GM21825 (cell line): Measurements from ENCODE around the gene C1QTNF3.
"Not testable (repeated sequence)": the region's sequence is repeated elsewhere in the genome, so short reads cannot be mapped to it uniquely, and the experiment has no call there.

Source experiments
- ATAC-seq: cut with Tn5 transposase; IDR thresholded peaks from one replicate; pipeline ENCODE4 v1.9.1; 2021; ENCODE audit warnings: mild to moderate bottlenecking, moderate library complexity; ENCODE audit not compliant: unreplicated experiment

The C1QTNF3 gene

DNA sequence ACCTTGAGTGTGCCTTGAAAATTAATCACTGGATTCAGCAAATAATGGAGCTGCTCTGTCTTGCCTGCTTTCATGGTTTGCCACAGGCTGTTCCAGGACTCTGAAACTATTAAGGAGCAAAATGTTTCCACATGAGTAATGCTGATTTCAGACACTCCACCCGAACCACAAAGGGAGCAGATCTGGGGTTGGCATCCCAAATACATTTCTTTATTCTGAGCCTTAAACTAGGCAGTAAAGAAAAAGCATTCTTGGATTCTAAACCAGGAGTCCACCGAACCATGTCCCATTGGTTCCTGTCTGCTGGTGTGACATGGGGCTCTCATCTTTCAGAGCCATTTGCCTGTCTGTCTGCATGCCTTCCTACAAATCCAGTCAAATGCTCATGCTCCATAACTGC is 10.1 kb upstream of the C1QTNF3 start:
- ATAC-seq = no peak

DNA sequence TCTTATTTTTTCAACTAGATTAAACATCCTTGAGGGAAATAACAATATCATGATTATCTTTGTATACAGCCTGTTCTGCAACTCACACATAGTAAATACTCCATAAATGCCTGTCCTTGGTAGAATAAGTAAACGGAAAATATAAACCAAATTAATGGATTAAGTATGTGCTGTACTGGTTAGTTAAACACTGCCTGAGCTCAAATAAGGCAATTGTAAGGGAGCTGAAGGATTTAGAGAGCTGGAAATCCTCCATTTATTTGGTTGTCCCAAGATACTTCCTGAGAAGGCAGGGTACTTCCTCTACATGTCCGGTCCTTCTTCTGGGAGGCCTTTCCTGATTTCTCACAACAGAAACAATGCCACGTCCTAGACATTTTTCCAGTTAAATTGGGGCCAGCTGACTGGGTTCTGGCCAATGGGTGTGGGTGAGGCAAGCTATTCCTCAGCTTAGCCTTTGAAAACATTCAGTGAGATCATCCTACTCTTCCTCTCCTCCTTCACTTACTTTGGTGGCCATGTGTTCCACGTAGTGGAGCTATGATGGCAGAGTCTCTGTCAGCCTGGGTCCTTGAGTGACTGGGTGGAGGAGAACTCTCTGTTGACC is 8.5 kb upstream of the C1QTNF3 start:
- no peak for ATAC-seq

DNA sequence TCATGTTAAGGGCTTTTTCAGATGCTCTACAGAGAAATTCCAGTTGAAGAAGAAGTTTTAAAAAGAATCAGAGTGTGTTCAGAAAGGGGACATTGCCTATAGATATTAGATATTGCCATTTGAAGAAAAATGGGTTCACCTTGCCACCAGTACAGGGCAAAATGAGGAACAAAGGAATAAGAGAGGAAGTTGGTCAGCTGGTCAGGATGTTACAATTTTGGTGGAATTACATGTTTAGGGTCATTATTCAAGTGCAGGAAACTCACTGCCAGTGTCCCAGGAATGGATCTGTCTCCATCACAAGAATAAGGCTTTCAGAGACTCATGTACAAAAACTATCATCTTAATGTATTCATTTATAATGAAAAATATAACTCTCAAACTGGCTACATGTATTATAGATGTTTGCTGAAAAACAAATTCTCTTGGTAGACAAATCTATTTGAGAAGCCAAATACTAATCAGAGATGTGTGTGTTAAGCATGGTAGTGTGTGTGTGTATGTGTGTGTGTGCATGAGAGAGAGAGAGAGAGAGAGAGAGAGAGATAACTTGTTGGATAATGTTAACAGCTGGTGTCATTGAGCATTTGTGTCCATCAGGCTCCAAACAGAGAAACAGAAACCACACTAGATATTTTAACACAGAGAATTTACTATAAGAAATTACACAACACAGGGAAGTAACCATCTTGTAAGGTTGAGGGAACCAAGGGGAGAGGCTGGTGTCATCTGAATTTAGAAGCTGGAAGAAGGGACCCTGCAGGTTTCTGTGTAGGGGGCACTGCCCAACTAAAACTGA is 5.0 kb upstream of the C1QTNF3 start:
- ATAC-seq = no peak

DNA sequence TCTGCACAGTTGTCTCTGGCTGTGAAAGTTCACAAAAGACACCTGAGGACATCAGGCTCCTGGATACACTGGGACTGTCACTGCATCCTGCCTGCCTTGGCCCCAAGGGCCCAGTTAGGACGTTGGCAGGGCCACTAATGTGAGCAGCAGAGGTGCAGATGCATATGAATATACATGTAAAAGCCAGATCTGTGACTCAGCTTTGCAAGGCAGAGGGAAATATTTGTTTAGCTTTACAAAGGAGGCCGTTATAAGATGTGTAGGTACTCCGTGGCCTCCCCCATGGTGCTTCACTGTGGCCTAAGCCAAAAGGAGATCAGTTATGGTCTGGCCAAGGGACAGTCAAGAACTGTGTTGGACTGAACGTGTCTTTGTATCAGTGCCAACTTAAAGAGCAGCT is 4.1 kb upstream of the C1QTNF3 start:
- no peak for ATAC-seq

DNA sequence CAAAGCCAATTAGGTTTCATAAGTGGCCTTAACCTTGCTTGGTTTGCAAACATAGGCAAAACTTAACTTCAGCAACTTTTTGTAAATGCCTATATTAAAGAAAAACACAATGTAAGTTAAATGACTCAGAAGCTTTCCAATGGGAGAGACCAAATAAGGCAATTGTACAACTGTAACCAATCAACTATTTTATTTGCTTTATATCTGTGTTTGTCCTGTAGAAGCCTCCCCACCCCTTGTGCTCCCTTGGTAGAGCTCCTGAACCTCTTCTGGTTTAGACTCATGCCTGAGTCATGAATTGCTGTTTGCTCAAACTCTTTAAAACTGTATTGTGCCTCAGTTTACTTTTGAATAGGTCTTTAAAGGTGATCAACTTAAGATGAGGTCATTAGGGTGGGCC is 3.0 kb upstream of the C1QTNF3 start:
- no peak for ATAC-seq

DNA sequence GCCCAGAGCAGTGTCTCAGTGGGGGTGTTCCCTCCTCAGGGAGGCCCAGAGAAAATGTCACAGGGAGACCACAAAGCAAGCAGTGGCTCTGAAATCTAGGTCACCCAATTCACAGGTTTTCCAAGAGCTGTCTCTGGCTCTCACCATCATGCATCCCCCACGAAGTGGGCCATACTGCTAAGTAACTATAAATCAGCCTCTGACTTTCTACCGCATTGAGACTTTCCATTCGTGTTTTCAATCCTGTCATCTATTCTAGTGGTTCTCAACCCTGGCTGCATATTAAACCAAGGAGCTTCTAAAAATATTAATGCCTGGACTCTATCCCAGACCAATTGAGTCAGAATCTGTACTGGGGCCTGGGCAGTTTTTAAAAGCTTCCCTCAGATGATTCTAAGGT is 2.0 kb upstream of the C1QTNF3 start:
- ATAC-seq = no peak

DNA sequence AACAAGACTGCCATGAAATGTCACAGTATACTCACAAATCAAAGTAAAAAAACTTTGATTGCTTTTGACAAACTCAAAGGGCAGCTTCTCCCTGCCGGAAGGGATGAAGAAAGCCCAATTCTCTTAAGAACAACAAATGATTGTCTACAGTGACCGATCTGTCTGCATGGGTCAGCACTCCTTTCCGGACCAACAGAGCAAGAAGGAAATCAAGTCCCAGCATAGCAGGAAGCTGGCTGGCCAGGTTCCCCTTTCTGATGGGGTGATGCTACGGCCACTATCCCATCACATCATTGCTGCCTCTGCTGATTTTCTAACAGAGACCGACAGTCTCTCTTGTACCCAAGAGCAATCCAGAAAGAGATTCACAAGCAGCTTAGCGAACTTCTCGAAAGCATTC is 692 bp downstream of the C1QTNF3 start:
- no peak for ATAC-seq

DNA sequence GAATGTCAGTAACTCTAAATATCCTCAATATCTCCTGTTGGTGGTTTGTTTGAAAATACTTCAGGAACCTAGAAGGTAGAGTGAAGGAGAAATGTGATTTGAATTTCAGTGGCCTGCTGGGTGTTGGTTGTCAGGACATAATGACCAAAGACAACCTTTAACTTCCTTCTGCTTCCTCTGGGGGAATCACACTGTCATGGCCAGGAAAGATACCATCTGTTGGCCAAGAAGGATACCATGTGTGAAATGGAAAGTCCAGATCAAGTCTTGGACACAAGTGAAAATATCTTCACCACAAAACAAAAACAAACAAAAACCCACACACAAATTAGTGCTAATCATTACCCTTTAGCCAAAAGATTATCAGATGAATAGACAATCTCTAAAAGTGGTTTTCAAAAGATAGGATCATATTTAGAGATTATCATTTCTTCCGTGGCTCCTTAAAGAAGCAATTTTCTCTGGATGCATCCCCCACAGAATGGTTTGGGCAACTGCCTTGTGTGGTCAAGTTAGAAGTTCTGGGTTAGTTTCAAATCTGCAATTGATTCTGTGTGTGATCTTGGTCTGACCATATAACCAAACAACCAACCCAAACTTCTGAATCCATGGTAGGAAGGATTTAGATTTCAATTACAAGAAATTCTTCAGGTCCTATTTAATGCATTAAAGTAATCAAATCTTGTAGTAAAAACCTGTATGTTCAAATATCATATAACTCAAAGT is 1.6 kb downstream of the C1QTNF3 start:
- no peak for ATAC-seq

DNA sequence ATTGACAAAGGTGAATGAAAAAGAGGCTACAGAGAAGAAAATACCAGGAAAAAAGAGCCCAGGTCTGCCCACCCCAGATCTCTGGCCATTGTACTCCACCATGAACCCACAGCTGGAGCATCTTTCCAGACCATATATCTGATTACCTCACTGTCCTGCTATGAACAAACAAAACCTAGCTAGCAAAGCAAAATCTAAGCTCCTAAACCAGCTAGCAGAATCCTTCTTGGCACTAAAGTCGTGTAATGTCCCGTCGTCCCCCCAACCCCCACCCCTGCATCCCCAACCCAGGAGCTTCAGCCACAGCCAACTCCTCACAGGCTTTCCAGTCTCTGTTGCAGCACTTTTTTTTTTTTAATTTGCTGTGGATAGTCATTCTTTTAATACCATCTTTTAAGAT is 2.5 kb downstream of the C1QTNF3 start:
- ATAC-seq = no peak

DNA sequence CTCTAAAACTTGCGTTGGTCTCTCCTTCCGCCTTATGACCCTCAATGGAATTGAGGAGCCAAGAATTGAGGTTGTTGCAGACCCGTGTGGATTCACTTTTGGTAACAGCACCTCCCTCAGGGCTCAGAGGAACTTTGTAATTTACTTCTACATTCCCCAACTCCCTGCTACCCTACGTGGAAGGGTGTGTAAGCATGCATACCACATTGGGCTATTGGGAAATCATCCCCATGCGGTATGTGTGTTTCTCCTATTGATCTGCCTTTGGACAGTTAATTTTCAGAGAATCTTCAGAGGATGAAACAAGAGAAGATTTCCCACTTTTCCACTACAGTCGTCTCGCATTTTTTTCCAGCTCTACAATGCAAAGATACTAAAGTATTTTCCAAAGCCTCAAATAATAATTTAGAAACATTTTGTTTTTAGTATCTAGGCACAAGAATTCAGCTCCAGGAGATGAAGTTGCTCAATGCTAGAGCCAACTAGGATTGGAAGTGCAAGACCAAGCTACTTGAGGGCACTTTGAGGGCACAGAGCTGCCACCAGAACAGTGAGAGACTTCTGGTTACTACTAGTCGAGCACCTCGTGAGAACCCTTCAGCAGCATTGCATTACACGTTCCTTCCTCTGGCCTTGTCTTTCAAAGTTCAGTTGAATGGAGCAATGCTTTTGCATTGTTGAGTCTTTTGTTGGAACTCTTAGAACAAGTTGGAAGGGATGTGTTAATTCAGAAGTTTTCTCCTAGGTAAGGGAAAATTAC is 3.4 kb downstream of the C1QTNF3 start:
- no peak for ATAC-seq

DNA sequence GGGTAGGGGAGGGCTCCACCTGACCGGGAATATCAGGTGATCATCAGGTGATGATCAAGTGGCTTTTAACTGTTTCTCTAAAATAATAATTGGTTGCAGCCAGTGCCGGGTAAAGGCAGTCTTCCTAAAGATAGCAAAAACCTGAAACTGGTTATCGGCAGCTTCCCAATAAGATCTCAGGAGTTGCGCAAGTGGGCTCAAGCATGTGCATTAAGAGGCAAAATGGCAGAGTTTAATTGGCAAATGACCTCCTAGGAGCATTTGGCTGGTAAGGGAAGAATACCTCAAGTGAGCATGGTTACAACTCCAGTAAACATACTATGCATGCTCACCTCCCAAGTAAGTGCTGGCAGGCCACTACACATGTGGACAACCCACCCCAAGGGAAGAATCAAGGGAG is 4.2 kb downstream of the C1QTNF3 start:
- no peak for ATAC-seq

DNA sequence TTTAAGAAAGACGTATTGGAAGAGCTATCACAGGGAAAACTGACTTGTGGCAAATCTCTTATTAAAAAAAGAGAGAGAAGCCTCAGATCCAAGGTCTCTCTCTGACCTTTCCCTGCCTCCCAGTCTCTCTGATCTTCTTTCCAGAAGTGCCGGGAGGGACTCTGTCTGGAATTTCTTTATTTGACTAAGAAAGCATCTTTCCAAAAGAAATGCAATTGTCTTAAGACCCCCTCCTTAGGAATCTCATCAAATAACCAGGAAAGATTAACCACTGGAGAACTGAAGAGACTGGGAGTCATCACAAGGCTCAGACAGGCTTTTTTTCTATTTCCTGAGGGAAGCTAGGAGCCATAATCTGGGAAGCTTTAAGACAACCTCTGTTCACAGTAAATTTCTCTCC is 4.6 kb downstream of the C1QTNF3 start:
- ATAC-seq = no peak

DNA sequence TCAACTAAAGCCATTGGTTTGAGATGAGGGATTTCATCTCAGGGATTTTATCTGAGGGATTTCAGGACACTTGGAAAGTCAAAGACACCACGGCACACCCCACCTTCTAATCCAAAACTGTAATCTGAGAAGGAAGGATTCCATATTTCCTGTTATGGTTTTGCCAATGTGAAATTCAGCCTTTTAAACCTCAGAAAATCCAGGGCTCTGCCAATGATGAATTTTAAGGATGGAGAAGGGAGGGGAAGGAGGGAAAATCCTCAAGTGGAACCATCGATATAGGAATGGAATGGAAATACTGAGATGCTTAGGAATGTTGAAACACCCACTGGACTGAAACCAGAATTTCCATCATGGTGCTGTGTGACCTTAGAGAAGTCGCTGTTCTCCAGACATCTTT is 5.3 kb downstream of the C1QTNF3 start:
- no peak for ATAC-seq

DNA sequence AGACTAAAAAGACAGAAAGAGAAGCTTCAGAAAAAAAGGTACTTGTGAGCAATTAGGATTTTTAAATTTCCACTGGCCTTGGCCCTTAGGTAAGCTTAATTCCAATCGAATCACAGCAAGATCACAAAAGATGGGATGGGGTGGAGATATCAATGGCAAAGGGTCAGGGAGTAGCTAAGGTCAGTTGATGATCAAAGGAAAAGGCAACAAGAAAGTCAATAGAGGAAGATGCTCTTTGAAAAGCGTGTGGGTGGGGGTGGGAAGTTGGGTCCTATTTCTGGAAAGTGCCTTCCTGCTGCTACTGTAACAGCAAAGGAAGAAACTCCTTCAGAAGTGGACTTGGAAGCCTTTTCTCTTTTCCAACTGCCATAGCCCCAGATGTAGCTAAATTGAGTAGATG is 7.3 kb downstream of the C1QTNF3 start:
- no peak for ATAC-seq

DNA sequence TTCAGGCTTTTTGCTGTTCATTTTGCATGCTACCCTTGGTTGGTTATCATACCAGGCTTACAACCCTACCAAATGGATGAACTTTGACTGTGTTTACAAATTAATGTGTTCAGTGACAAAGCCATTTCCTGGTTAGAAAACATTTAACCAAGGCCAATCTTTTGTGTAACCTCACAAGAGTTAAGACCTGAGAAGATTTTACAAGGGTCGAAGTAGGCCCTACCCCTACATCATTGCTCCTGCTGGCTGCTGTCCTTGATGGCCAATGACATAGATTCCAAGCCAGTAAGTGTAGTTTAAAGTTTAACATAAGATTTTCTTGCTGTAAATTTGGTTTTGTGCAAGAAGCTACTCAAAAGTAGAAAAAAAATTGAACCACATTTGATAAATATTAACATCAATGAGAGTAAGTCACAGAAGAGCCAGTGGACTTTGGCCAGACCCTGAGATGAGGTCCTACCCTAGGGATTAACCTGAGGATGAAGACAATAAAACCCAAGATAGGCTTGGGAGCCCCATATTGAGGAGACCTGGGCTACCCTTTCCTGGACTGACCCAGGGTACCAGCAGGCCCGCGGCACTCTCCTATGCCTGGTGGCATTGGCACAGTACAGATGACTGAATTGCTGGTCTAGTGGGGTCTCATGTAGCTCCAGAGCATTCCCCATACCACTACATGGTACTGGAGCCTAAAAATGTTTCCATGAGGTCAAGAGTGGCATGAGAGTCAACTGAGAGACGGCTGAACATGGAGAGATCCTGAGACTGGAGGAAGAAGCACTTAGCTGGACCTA is 8.3 kb downstream of the C1QTNF3 start:
- ATAC-seq = no peak

DNA sequence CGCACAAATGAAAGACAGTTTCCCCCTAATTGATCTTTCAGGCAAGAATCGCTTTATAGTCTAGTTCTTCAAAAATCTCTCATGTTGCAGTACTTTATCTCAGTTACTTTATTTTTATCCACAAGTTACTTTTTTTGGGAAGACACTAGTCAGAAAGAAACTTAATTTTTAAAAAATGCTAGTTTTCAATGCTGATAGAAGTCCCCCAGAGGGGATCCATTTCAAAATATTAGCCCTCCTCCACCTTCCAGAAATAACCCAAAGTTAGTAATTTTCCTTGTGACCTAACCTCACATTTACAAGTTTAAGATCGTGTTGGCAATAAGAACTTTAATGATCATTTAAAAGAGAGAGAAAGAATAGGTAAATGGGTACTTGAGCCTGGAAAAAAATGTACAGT is 11.0 kb downstream of the C1QTNF3 start:
- no peak for ATAC-seq

DNA sequence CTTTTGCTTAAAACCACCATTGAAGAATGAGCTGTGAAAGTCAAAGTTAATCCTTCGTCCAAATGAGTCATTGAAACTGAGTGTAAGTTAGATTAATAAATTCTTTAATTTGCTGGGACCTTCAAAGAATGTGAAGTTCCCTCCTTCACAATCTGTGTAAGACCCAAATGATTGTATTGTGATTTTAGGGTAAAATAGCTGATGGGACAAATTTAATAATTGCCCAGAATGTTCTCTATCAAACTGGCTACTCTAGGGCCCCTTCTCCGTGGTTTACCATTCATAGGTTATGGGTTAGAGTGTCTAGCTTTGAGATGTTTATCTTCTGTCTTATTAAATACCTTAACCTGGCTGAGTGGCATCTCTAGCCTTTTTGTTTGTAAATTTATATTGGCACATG is 11.9 kb downstream of the C1QTNF3 start:
- no peak for ATAC-seq

DNA sequence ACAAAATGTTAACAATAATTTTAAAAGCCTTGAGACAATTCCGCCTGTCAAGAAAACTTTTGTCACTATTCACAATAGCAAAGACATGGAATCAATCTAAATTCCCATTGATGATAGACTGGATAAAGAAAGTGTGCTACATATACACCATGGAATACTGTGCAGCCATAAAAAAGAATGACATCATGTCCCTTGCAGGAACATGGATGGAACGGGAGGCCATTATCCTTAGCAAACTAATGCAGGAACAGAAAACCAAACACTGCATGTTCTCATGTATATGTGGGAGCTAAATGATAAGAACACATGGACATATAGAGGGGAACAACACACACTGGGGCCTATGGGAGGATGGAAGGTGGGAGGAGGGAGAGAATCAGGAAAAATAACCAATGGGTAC is 12.4 kb downstream of the C1QTNF3 start:
- not testable (repeated sequence) for ATAC-seq

DNA sequence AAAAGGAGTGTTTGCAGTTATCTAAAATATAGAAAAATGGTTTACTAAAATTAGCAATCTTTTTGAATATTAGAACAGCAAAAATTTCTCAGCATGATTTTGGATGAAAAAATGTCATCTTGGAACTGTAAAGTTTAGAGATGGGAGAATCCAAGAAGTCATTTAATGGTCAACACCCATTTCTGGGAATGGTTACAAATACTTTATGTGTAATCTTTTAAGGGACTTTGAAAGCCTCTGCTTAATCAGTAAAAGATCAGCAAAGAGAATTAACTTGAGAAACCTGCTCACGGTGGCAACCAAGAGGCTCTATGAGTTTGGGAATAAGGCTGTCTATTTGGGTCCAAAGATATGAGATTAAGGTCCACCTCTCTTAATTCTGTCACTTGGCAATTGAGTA is 13.0 kb downstream of the C1QTNF3 start:
- no peak for ATAC-seq

DNA sequence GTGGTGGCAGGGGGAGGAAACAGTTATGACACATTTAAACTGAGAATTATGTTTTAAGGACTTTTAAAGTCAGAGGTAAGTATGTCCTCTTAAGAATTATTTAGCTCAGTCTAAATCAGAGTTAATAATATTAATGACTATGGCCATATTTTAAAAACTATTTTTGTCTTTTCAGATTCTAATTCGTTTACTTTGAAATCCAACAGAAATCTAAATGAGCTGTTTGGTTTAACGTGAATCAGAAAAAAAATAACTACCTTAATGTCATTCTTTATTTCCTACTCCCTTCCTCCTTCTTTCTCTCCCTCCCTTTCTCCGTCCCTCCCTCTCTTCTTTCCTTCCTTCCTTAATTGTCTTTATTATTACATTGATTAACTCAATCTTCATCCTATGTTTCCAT is 14.7 kb downstream of the C1QTNF3 start:
- no peak for ATAC-seq
